Activated gamma-delta T cell (primary cell): Measurements from ENCODE around the gene NTHL1.

Experiments
- DNase-seq: peaks from one replicate; lab custom pipeline; 2025; lab: John Stamatoyannopoulos, UW

The NTHL1 gene

GRCh38 chr16:2063861-2064260, 16.2 kb upstream of the NTHL1 start:
- DNase-seq: no peak

GRCh38 chr16:2062801-2063200, 15.2 kb upstream of the NTHL1 start:
- no peak for DNase-seq

GRCh38 chr16:2061526-2061925, 13.9 kb upstream of the NTHL1 start:
- no peak for DNase-seq

GRCh38 chr16:2061023-2061422, 13.4 kb upstream of the NTHL1 start:
- no peak for DNase-seq

GRCh38 chr16:2060346-2060745, 12.7 kb upstream of the NTHL1 start:
- no peak for DNase-seq

- no peak for DNase-seq
Observed at GRCh38 chr16:2058872-2059271, 11.2 kb upstream of the NTHL1 start.

GRCh38 chr16:2058420-2058819, 10.8 kb upstream of the NTHL1 start:
- no peak for DNase-seq

- DNase-seq: no peak
Observed at GRCh38 chr16:2057438-2057837, 9.8 kb upstream of the NTHL1 start.

GRCh38 chr16:2056681-2057407, 9.2 kb upstream of the NTHL1 start:
- no peak for DNase-seq

- DNase-seq: no peak
Observed at GRCh38 chr16:2056077-2056476, 8.4 kb upstream of the NTHL1 start.

- no peak for DNase-seq
Observed at GRCh38 chr16:2054543-2055245, 7.1 kb upstream of the NTHL1 start.

GRCh38 chr16:2053897-2054296, 6.3 kb upstream of the NTHL1 start:
- no peak for DNase-seq

GRCh38 chr16:2053211-2053610, 5.6 kb upstream of the NTHL1 start:
- DNase-seq: no peak

GRCh38 chr16:2048116-2048543, 496 bp upstream of the NTHL1 start:
- no peak for DNase-seq

GRCh38 chr16:2046893-2047329, 723 bp downstream of the NTHL1 start:
- no peak for DNase-seq

- no peak for DNase-seq
Observed at GRCh38 chr16:2045965-2046892, 1.4 kb downstream of the NTHL1 start.

GRCh38 chr16:2044541-2044940, 3.1 kb downstream of the NTHL1 start:
- no peak for DNase-seq

- no peak for DNase-seq
Observed at GRCh38 chr16:2043667-2044451, 3.8 kb downstream of the NTHL1 start.

- no peak for DNase-seq
Observed at GRCh38 chr16:2042986-2043666, 4.5 kb downstream of the NTHL1 start.

GRCh38 chr16:2042171-2042985, 5.3 kb downstream of the NTHL1 start:
- DNase-seq: no peak
